Mucosa of descending colon (tissue), 3 donors: ENCODE results near the gene PSMD11. TPM values are rescaled to one million over a fixed set of nuclear protein-coding genes. Genes with fewer than 3 reads are reported as not detected.

Experiments used
- ATAC-seq: fragments of 200-7000 bp; cut with Tn5 transposase; one replicate; pipeline ENCODE4 v1.9.1; 2020; ENCODE audit warnings: mild to moderate bottlenecking, moderate library complexity
- DNase-seq, 3 donors: peaks; one replicate each; pipeline ENCODE4 v3.0.0-alpha.2; 2020
- H3K36me3 ChIP-seq: fragments of 200-600 bp; one replicate; pipeline ENCODE4 v1.8.0; 2021; ENCODE audit warnings: low read depth, mild to moderate bottlenecking
- H3K4me1 ChIP-seq: fragments of 200-600 bp; one replicate; pipeline ENCODE4 v1.8.0; 2021; ENCODE audit warnings: low read depth, mild to moderate bottlenecking
- H3K4me3 ChIP-seq: fragments of 200-600 bp; one replicate; pipeline ENCODE4 v1.8.0; 2021; ENCODE audit warnings: mild to moderate bottlenecking
- H3K9me3 ChIP-seq: fragments of 200-600 bp; one replicate; pipeline ENCODE4 v1.8.0; 2021; ENCODE audit warnings: mild to moderate bottlenecking
- intact Hi-C, 2 donors: fragments of 100-400 bp; cut with DNase I in 1 of 2; cut with micrococcal nuclease in 1 of 2; formaldehyde crosslinking; loops; one replicate each; pipeline versions ENCODE4 v1.11.0 to v1.11.1; 2022; cut with DNase I, micrococcal nuclease
- total RNA-seq, 3 donors: library from RNA; stranded (reverse); fragmentation: NEBNext Ultra II Directional in 2 of 3; extraction: Animal tissue kit (Norgen Biotek cat#: 25700) in 2 of 3; gene quantifications; one replicate each; pipeline versions ENCODE4 v1.2.1 to v1.2.4, GENCODE V29; 2021 to 2023
- TF ChIP-seq, protein P1 (sequence below): fragments of 200-600 bp; IDR thresholded peaks from one replicate; pipeline ENCODE4 v1.8.0; 2022; ENCODE audit warnings: antibody characterized with exemption, mild to moderate bottlenecking
- donor health status: DM: no; HTN: no; CAD: no; lungs with moderate emphysema.
- donor health status: DM: no; HTN: no; CAD: no.
- donor health status: DM: no; HTN: yes; CAD: no.

PSMD11 gene
- total RNA-seq, 3 donors from 2014 or later, result 81.5 to 99.2 (median 85.8) TPM

DNA sequence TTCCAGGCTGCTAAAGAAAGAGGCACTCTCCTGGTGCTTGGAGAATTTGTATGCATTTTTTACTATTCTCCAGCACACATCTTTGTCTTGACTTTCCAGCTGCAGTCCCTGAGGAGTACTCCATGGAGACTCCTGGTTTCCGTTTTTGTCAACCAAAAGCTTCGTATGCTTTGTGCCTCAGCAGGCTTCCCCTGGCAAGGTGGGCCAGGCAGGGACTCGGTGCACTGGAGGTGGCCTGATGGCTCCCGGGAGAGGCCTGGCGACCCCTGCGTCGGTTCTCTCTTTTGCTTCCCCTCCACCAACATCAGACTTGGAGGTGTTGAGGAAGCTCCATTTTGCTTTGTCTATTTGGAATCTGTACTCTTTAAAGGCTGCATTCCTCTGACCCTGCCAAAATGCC lies 66.2 kb downstream of the PSMD11 start:
- no peak overlapping the region for H3K4me3 ChIP-seq
- H3K36me3 ChIP-seq, result no peaks in the 10 kb centered on the region
- TF ChIP-seq, protein P1, sequence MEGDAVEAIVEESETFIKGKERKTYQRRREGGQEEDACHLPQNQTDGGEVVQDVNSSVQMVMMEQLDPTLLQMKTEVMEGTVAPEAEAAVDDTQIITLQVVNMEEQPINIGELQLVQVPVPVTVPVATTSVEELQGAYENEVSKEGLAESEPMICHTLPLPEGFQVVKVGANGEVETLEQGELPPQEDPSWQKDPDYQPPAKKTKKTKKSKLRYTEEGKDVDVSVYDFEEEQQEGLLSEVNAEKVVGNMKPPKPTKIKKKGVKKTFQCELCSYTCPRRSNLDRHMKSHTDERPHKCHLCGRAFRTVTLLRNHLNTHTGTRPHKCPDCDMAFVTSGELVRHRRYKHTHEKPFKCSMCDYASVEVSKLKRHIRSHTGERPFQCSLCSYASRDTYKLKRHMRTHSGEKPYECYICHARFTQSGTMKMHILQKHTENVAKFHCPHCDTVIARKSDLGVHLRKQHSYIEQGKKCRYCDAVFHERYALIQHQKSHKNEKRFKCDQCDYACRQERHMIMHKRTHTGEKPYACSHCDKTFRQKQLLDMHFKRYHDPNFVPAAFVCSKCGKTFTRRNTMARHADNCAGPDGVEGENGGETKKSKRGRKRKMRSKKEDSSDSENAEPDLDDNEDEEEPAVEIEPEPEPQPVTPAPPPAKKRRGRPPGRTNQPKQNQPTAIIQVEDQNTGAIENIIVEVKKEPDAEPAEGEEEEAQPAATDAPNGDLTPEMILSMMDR, result no peak
- intact Hi-C loops, result no loop called here
- no peak for ATAC-seq
- H3K4me1 ChIP-seq, result no peaks in the 10 kb centered on the region
- no peaks in the 10 kb centered on the region for H3K9me3 ChIP-seq
- DNase-seq, result no peak

DNA sequence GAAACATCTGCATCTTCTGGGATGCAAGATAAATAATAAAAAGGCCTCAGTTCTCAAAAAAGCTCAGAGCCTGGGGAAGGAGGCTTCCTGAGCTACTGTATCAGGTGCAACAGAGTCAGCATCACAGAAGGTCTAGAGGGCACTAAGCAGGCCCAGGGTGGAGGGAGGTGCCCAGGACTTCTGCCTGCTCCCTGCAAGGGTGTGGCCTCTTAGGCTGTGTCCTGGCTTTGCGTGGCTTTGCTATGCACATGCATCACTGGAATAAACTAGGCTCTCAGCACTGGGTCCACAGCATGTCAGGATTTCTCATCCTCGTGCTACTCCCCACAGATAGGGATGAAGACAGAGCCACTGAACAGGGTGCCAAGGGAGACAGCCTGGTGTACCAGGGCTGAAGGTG lies 68.0 kb downstream of the PSMD11 start:
- TF ChIP-seq, protein P1, result no peak
- peak; percentile 15 for ATAC-seq
- no peak overlapping the region for H3K4me3 ChIP-seq

DNA sequence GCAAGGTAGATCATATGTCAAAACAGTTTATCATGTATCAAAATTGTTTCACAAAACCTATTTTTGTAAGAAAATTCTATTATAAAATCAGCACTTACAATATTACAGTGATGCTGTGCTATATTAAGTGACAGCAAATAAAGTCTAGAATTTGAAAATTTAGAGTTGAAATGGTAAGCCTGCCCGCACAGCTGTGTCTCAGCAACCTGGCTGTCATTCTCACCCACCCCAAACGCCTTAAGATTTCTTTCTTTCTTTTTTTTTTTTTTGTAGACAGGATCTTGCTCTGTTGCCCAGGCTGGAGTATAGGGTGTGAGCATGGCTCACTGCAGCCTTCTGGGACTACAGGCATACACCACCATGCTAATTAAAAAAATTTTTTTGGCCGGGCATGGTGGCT lies 69.3 kb downstream of the PSMD11 start:
- intact Hi-C loops, result no loop called here
- H3K36me3 ChIP-seq, result no peaks in the 10 kb centered on the region
- no peaks in the 10 kb centered on the region for H3K9me3 ChIP-seq
- no peaks in the 10 kb centered on the region for H3K4me1 ChIP-seq
- no peak for DNase-seq
- TF ChIP-seq, protein P1, result no peak
- no peak for ATAC-seq
- no peak overlapping the region for H3K4me3 ChIP-seq

More for the DNA sequence above, 68.0 kb downstream of the PSMD11 start:
- Histone ChIP-seq H3K4me1 (no peaks in the 10 kb centered on the region), H3K36me3 (no peaks in the 10 kb centered on the region), H3K9me3 (no peaks in the 10 kb centered on the region)
- DNase-seq, result no peak
- intact Hi-C loops, result no loop called here

DNA sequence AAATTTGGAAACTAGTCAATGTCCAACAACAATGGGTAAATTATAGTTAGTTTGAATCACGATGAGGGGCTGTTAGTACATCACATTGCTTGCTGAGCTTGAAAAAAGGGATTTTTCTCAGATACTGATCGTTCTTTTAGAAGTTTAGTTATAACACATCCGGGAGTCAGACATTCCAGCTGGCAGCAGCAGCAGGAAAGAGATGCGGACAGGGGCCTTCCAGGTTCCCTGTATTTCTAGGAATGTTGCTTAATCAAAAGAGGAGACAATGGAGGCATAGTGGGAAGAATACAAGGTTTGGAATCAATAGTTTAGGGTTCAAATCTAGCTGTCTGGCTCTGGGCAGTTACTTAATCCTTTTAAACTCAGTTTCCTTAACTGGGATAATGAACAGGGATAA lies 70.3 kb downstream of the PSMD11 start:
- no peaks in the 10 kb centered on the region for H3K36me3 ChIP-seq
- no peak overlapping the region for H3K4me3 ChIP-seq

DNA sequence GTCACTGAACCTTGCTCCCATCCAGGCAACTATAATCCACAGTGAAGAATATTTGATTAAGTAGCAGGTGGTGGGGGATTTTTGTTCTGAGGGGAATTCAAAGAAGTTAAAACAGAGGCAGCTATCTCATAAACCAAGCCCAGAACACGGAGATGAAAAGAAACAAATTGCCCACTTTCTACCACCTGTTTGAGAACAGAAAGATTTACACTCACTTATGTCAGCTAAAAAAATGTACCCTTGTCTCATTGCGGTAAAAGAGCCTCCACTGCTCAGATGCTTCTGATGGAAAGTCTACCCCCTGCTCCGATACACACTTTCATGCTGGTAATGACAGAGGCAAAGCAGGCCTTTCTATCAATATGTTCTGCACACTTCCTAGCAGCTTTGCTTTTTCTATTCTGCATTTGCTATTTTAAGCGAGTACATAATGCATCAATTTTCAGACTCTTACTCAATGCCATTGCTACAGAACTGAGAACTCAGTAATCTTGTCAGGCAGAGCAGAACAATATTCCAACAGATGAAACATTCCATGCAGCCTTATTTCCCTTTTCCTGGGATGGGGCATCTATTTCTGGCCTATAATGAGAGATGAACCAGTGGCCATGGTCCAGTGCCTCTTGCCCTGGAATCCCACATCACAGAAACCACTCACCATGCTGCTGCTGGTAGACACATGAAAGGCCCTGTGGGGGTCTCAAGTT lies 71.5 kb downstream of the PSMD11 start:
- Histone ChIP-seq H3K9me3 (no peaks in the 10 kb centered on the region), H3K4me3 (no peak overlapping the region), H3K4me1 (peaks cover 13% of the 10 kb centered on the region), H3K36me3 (no peaks in the 10 kb centered on the region)
- ATAC-seq (no peak), DNase-seq (no peak)
- intact Hi-C loops, result no loop called here
- TF ChIP-seq, protein P1, result no peak

More for the DNA sequence above, 70.3 kb downstream of the PSMD11 start:
- TF ChIP-seq, protein P1, result no peak
- ATAC-seq (no peak), DNase-seq (no peak)
- Histone ChIP-seq H3K9me3 (no peaks in the 10 kb centered on the region), H3K4me1 (peaks cover 5% of the 10 kb centered on the region)
- intact Hi-C loops, result no loop called here
